Endothelial cell of umbilical vein (primary cell): ENCODE data around the gene MAML1. TPM values are rescaled to one million over a fixed set of nuclear protein-coding genes. Genes with fewer than 3 reads are reported as not detected.

ENCODE experiments used
- BruUV-seq: library from RNA; stranded (reverse); fragments of 400-500 nt; replicated peaks from 2 replicates; lab custom pipeline; 2021; lab: Mats Ljungman, UMichigan
- CTCF ChIA-PET: fragments of 300-600, 350-600 bp; sonication (Branson Sonifier 250); formaldehyde crosslinking; loops from one replicate; lab custom pipeline; 2021; ENCODE audit warnings: antibody characterized with exemption, inconsistent platforms; lab: Charles Lee
- POLR2A ChIA-PET: fragments of 300-600, 350-600 bp; sonication (Branson Sonifier 250); formaldehyde crosslinking; loops from one replicate; lab custom pipeline; 2021; ENCODE audit warnings: antibody characterized with exemption, inconsistent platforms; lab: Charles Lee
- DNase-seq: peaks from one replicate; pipeline ENCODE4 v3.0.0-alpha.2; 2011; ENCODE audit warnings: low read depth, low spot score
- FAIRE-seq: peaks from 2 replicates; lab custom pipeline; 2011; peaks lifted over from hg19 to GRCh38; lab: Jason Lieb, UNC
- H2AFZ ChIP-seq: 2 replicates; pipeline ENCODE4 v1.6.0; 2012; ENCODE audit warnings: low read depth, low read length, control low read depth, inconsistent platforms
- H3K27ac ChIP-seq: 2 replicates; pipeline ENCODE4 v1.5.1; 2011; ENCODE audit warnings: low read depth, mild to moderate bottlenecking, control low read depth, low read length, moderate library complexity; ENCODE audit not compliant: insufficient read depth
- H3K27me3 ChIP-seq, 2 experiments: 2 replicates each; pipeline versions ENCODE4 v1.6.0 to v1.6.1; 2011; ENCODE audit warnings: low read length in 2 of 2, mixed read lengths in 1 of 2; ENCODE audit not compliant: control insufficient read depth in 2 of 2, insufficient read depth in 2 of 2
- H3K36me3 ChIP-seq, 2 experiments: 2 replicates in 1 of 2; 3 replicates in 1 of 2; pipeline ENCODE4 v1.5.1; 2011; ENCODE audit warnings: low read length in 2 of 2, mild to moderate bottlenecking in 1 of 2, moderate library complexity in 1 of 2; ENCODE audit not compliant: control insufficient read depth in 2 of 2, insufficient read depth in 2 of 2; ENCODE audit errors: extremely low read depth in 1 of 2
- H3K4me1 ChIP-seq: 3 replicates; pipeline ENCODE4 v1.5.1; 2011; ENCODE audit warnings: mild to moderate bottlenecking, low read length; ENCODE audit not compliant: control insufficient read depth, insufficient read depth; ENCODE audit errors: extremely low read depth
- H3K4me2 ChIP-seq: 2 replicates; pipeline ENCODE4 v1.6.1; 2011; ENCODE audit warnings: low read length, control low read depth, mixed read lengths; ENCODE audit not compliant: insufficient read depth
- H3K4me3 ChIP-seq, 3 experiments: fragments of 200-600 bp in 1 of 3; sonication (generic), shearing (Covaris generic) in 1 of 3; replicated peaks in 1 of 3; 2 replicates each; pipeline ENCODE4 v1.5.1; 2011 to 2016; ENCODE audit warnings: control low read depth in 3 of 3, low read length in 3 of 3, mild to moderate bottlenecking in 2 of 3, inconsistent platforms in 1 of 3, low read depth in 1 of 3, moderate library complexity in 1 of 3; ENCODE audit not compliant: insufficient read depth in 1 of 3
- H3K79me2 ChIP-seq: 2 replicates; pipeline ENCODE4 v1.6.0; 2012; ENCODE audit warnings: low read length, inconsistent platforms; ENCODE audit not compliant: control insufficient read depth, insufficient read depth
- H3K9ac ChIP-seq: replicated peaks from 2 replicates; pipeline ENCODE3; 2011; ENCODE audit warnings: low read length, control low read depth; ENCODE audit not compliant: insufficient read depth; ENCODE audit errors: extremely low read depth
- H3K9me1 ChIP-seq: replicated peaks from 3 replicates; pipeline ENCODE4 v1.6.0; 2011; ENCODE audit warnings: mild to moderate bottlenecking, low read length; ENCODE audit not compliant: control insufficient read depth, insufficient read depth; ENCODE audit errors: extremely low read depth
- H3K9me3 ChIP-seq: replicated peaks from 2 replicates; pipeline ENCODE4 v1.5.1; 2012; ENCODE audit warnings: low read length, inconsistent platforms; ENCODE audit not compliant: control insufficient read depth, insufficient read depth
- H4K20me1 ChIP-seq: replicated peaks from 2 replicates; pipeline ENCODE3; 2011; ENCODE audit warnings: mild to moderate bottlenecking, low read length; ENCODE audit not compliant: control insufficient read depth, insufficient read depth; ENCODE audit errors: extremely low read depth
- EZH2 ChIP-seq: IDR thresholded peaks from 2 replicates; pipeline ENCODE4 v1.6.1; 2012; ENCODE audit warnings: borderline replicate concordance, low read depth, mild to moderate bottlenecking, moderate library complexity, low read length, inconsistent platforms; ENCODE audit not compliant: severe bottlenecking
- FOS ChIP-seq: IDR thresholded peaks from 2 replicates; pipeline ENCODE4 v1.6.1; 2011; ENCODE audit warnings: mild to moderate bottlenecking, low read length, moderate library complexity, borderline replicate concordance; ENCODE audit not compliant: insufficient read depth
- GATA2 ChIP-seq: IDR thresholded peaks from 2 replicates; pipeline ENCODE4 v1.7.0; 2011; ENCODE audit warnings: low read depth, mild to moderate bottlenecking, moderate library complexity, mixed read lengths, low read length; ENCODE audit not compliant: insufficient read length, insufficient read depth
- JUN ChIP-seq: IDR thresholded peaks from 2 replicates; pipeline ENCODE4 v1.6.1; 2011; ENCODE audit warnings: borderline replicate concordance, low read depth; ENCODE audit not compliant: insufficient read length, insufficient read depth
- MAX ChIP-seq: IDR thresholded peaks from 2 replicates; pipeline ENCODE4 v1.6.1; 2011; ENCODE audit not compliant: insufficient read depth, insufficient read length
- MYC ChIP-seq: IDR thresholded peaks from one replicate; pipeline ENCODE4 v1.6.1; 2011; ENCODE audit warnings: mild to moderate bottlenecking, low read depth, low read length
- POLR2A ChIP-seq: IDR thresholded peaks from 2 replicates; pipeline ENCODE4 v1.6.1; 2012; ENCODE audit warnings: low read depth, mild to moderate bottlenecking, control low read depth, low read length
- POLR2AphosphoS5 ChIP-seq: IDR thresholded peaks from 2 replicates; pipeline ENCODE4 v1.6.1; 2012; ENCODE audit warnings: low read depth, mild to moderate bottlenecking, control low read depth, low read length, moderate library complexity; ENCODE audit not compliant: insufficient read depth
- dilution Hi-C: fragments of 300-500 bp; cut with MboI; formaldehyde crosslinking; loops from one replicate; pipeline ENCODE4 v1.15.0; 2019; ENCODE audit warnings: low sequenced_read_pairs; ENCODE audit not compliant: extremely low pct_ligation_motif_present
- intact Hi-C: fragments of 100-400 bp; cut with micrococcal nuclease; formaldehyde crosslinking; loops from one replicate; pipeline ENCODE4 v1.10.0; 2022
- polyA plus RNA-seq, 4 experiments: library from polyadenylated mRNA; depleted of rRNA in 3 of 4; stranded (reverse) in 3 of 4; unstranded in 1 of 4; fragments of >200 nt; gene quantifications; 2 replicates each; pipeline versions ENCODE4 v1.2.1 to v1.2.3, GENCODE V29; 2011 to 2012; ENCODE audit warnings: missing spikeins in 1 of 4
- total RNA-seq: library from RNA; stranded (reverse); gene quantifications from 2 replicates; pipeline ENCODE4 v1.2.3, GENCODE V29; 2021
- TF ChIP-seq, protein P1 (sequence below), 2 donors: IDR thresholded peaks; 1 replicate in 1 of 2; 2 replicates in 1 of 2; pipeline ENCODE4 v1.5.1; 2011; ENCODE audit warnings: low read length in 2 of 2, mild to moderate bottlenecking in 2 of 2, moderate library complexity in 2 of 2, control low read depth in 1 of 2, inconsistent platforms in 1 of 2, low read depth in 1 of 2; ENCODE audit not compliant: insufficient read depth in 1 of 2; ENCODE audit errors: extremely low read depth in 1 of 2

Gene MAML1
- total and polyA plus RNA-seq, 2 donors (not counting 3 experiments of a cell fraction or from before 2014, with no cell fraction given), result 12.4 to 29.0 TPM

GRCh38 chr5:179799644-179799973 is 67.0 kb downstream of the MAML1 start:
- intact Hi-C loops, result loop anchor here (10.0 kb wide), 1 partner anchor 135 kb away; no protein-coding TSS in a partner anchor
- Histone ChIP-seq H3K36me3 (peaks cover 10 to 41% of the 10 kb centered on the region in 2 experiments), H3K4me1 (peaks cover 16% of the 10 kb centered on the region), H3K27ac (no peak overlapping the region), H3K79me2 (peaks cover 16% of the 10 kb centered on the region), H3K4me3 (no peak overlapping the region), H3K9me1 (no peaks in the 10 kb centered on the region), H2AFZ (no peak overlapping the region), H3K4me2 (no peak overlapping the region), H3K27me3 (no peaks in the 10 kb centered on the region), H4K20me1 (no peaks in the 10 kb centered on the region), H3K9me3 (no peaks in the 10 kb centered on the region), H3K9ac (no peak overlapping the region)
- no peak for TF ChIP-seq FOS
- no peak for TF ChIP-seq EZH2
- no peak for TF ChIP-seq MAX
- TF ChIP-seq GATA2, result no peak
- no peak for TF ChIP-seq JUN
- TF ChIP-seq, protein P1, sequence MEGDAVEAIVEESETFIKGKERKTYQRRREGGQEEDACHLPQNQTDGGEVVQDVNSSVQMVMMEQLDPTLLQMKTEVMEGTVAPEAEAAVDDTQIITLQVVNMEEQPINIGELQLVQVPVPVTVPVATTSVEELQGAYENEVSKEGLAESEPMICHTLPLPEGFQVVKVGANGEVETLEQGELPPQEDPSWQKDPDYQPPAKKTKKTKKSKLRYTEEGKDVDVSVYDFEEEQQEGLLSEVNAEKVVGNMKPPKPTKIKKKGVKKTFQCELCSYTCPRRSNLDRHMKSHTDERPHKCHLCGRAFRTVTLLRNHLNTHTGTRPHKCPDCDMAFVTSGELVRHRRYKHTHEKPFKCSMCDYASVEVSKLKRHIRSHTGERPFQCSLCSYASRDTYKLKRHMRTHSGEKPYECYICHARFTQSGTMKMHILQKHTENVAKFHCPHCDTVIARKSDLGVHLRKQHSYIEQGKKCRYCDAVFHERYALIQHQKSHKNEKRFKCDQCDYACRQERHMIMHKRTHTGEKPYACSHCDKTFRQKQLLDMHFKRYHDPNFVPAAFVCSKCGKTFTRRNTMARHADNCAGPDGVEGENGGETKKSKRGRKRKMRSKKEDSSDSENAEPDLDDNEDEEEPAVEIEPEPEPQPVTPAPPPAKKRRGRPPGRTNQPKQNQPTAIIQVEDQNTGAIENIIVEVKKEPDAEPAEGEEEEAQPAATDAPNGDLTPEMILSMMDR (IDR thresholded peaks at IDR 0.05; ENCODE audit: extremely low read depth in 1 of 2, insufficient read depth in 1 of 2, low read depth in 1 of 2, low read length in 2 of 2), result no peak
- no peak for TF ChIP-seq POLR2A
- TF ChIP-seq MYC, result no peak
- no peak for TF ChIP-seq POLR2AphosphoS5
- BruUV-seq, result no TSS peak
- ChIA-PET CTCF (no interaction called here), POLR2A (no interaction called here)
- dilution Hi-C loops, result no loop called here
- FAIRE-seq, result no peak
- DNase-seq, result no peak
